GM12891 (cell line): ENCODE data around the gene STARD10.
"Not testable (repeated sequence)": the region's sequence is repeated elsewhere in the genome, so short reads cannot be mapped to it uniquely, and the experiment has no call there.

Experiments
- PAX5 ChIP-seq: IDR thresholded peaks from 2 replicates; pipeline ENCODE4 v1.6.1; 2011; ENCODE audit warnings: low read length, moderate library complexity, mild to moderate bottlenecking; ENCODE audit not compliant: insufficient read depth, severe bottlenecking
- POLR2A ChIP-seq: IDR thresholded peaks from 2 replicates; pipeline ENCODE4 v1.6.1; 2011; ENCODE audit warnings: low read depth, low read length, control low read depth
- POLR2AphosphoS5 ChIP-seq: IDR thresholded peaks from 2 replicates; pipeline ENCODE4 v1.6.1; 2011; ENCODE audit warnings: low read depth, low read length, control low read depth

- TF ChIP-seq POLR2AphosphoS5, POLR2A, PAX5: not testable (repeated sequence)
These were observed 12.5 kb upstream of the STARD10 start for GRCh38 chr11:72806378-72806777.
